IMR-90 (cell line): ENCODE data around the gene PSMD9. TPM values are rescaled to one million over a fixed set of nuclear protein-coding genes. Genes with fewer than 3 reads are reported as not detected.

ENCODE experiments used
- ATAC-seq: fragments of 200-7000 bp; cut with Tn5 transposase; 2 replicates; pipeline ENCODE4 v1.9.1; 2020; ENCODE audit warnings: low read depth, mild to moderate bottlenecking, moderate library complexity
- BruUV-seq: library from RNA; stranded (reverse); fragments of 400-500 nt; replicated peaks from 2 replicates; lab custom pipeline; 2021; lab: Mats Ljungman, UMichigan
- CTCF ChIA-PET: fragments of 300-600 bp; formaldehyde crosslinking; extraction: SDS; loops from one replicate; lab custom pipeline; 2021; ENCODE audit warnings: antibody characterized with exemption; lab: Yijun Ruan, JAX
- POLR2A ChIA-PET: fragments of 300-600 bp; sonication (Branson Sonifier 250); formaldehyde crosslinking; loops from one replicate; lab custom pipeline; 2022; ENCODE audit warnings: antibody characterized with exemption; ENCODE audit not compliant: unreplicated experiment; lab: Charles Lee
- DNase-seq: peaks from one replicate; pipeline ENCODE4 v3.0.0; 2013
- H2AFZ ChIP-seq: replicated peaks from 2 replicates; pipeline ENCODE3; 2013; ENCODE audit warnings: low read length, mild to moderate bottlenecking; ENCODE audit not compliant: poor library complexity
- H2AK5ac ChIP-seq: 2 replicates; pipeline ENCODE4 v1.6.1; 2013; ENCODE audit warnings: low read depth, low read length, inconsistent platforms
- H2AK9ac ChIP-seq: replicated peaks from 2 replicates; pipeline ENCODE3; 2013; ENCODE audit warnings: mild to moderate bottlenecking, low read depth, low read length, moderate library complexity; ENCODE audit not compliant: poor library complexity
- H2BK120ac ChIP-seq: 2 replicates; pipeline ENCODE4 v1.6.1; 2013; ENCODE audit warnings: low read depth, low read length, inconsistent platforms
- H2BK15ac ChIP-seq: 3 replicates; pipeline ENCODE4 v1.6.1; 2013; ENCODE audit warnings: low read depth, low read length, inconsistent platforms
- H2BK20ac ChIP-seq: 2 replicates; pipeline ENCODE4 v1.6.1; 2013; ENCODE audit warnings: low read depth, mild to moderate bottlenecking, inconsistent platforms, low read length, moderate library complexity
- H2BK5ac ChIP-seq: 2 replicates; pipeline ENCODE4 v1.6.1; 2013; ENCODE audit warnings: mild to moderate bottlenecking, low read depth, low read length, inconsistent platforms; ENCODE audit not compliant: poor library complexity, severe bottlenecking
- H3K14ac ChIP-seq: replicated peaks from 2 replicates; pipeline ENCODE4 v1.6.1; 2013; ENCODE audit warnings: low read depth, low read length, inconsistent platforms
- H3K18ac ChIP-seq: 2 replicates; pipeline ENCODE4 v1.6.1; 2013; ENCODE audit warnings: low read depth, low read length, control low read depth
- H3K23ac ChIP-seq: 2 replicates; pipeline ENCODE4 v1.6.1; 2013; ENCODE audit warnings: low read depth, low read length, inconsistent platforms
- H3K27ac ChIP-seq: 2 replicates; pipeline ENCODE4 v1.5.1; 2013; ENCODE audit warnings: mild to moderate bottlenecking, control low read depth, low read length; ENCODE audit not compliant: insufficient read depth
- H3K27me3 ChIP-seq: 2 replicates; pipeline ENCODE4 v1.6.1; 2013; ENCODE audit warnings: low read length; ENCODE audit not compliant: control insufficient read depth, insufficient read depth
- H3K36me3 ChIP-seq: 2 replicates; pipeline ENCODE4 v1.6.1; 2013; ENCODE audit warnings: low read length, mixed read lengths; ENCODE audit not compliant: control insufficient read depth, insufficient read depth
- H3K4ac ChIP-seq: 2 replicates; pipeline ENCODE4 v1.6.1; 2013; ENCODE audit warnings: low read depth, low read length, inconsistent platforms
- H3K4me1 ChIP-seq: 2 replicates; pipeline ENCODE4 v1.6.1; 2013; ENCODE audit warnings: low read length, mixed read lengths; ENCODE audit not compliant: control insufficient read depth, insufficient read depth
- H3K4me2 ChIP-seq: 2 replicates; pipeline ENCODE4 v1.6.1; 2013; ENCODE audit warnings: low read depth, mild to moderate bottlenecking, control low read depth, low read length, moderate library complexity
- H3K4me3 ChIP-seq: 2 replicates; pipeline ENCODE4 v1.5.1; 2013; ENCODE audit warnings: low read depth, mild to moderate bottlenecking, control low read depth, low read length, moderate library complexity; ENCODE audit not compliant: insufficient read depth
- H3K56ac ChIP-seq: 2 replicates; pipeline ENCODE4 v1.6.1; 2013; ENCODE audit warnings: low read length, inconsistent platforms; ENCODE audit not compliant: insufficient read depth; ENCODE audit errors: extremely low read depth
- H3K79me1 ChIP-seq, 2 experiments: 2 replicates each; pipeline ENCODE4 v1.6.1; 2013; ENCODE audit warnings: low read length in 2 of 2, inconsistent platforms in 1 of 2, low read depth in 1 of 2
- H3K9ac ChIP-seq: 2 replicates; pipeline ENCODE4 v1.6.1; 2013; ENCODE audit warnings: low read depth, low read length, control low read depth
- H3K9me1 ChIP-seq: 2 replicates; pipeline ENCODE4 v1.6.1; 2013; ENCODE audit warnings: low read length, inconsistent platforms; ENCODE audit not compliant: insufficient read depth
- H3K9me3 ChIP-seq: 2 replicates; pipeline ENCODE4 v1.6.1; 2013; ENCODE audit warnings: low read length; ENCODE audit not compliant: control insufficient read depth, insufficient read depth
- H4K20me1 ChIP-seq: 2 replicates; pipeline ENCODE4 v1.6.1; 2013; ENCODE audit warnings: low read length, inconsistent platforms; ENCODE audit not compliant: insufficient read depth
- H4K5ac ChIP-seq: 2 replicates; pipeline ENCODE4 v1.6.1; 2013; ENCODE audit warnings: mild to moderate bottlenecking, low read depth, low read length, control low read depth
- H4K8ac ChIP-seq, 2 experiments: 2 replicates each; pipeline ENCODE4 v1.6.1; 2013; ENCODE audit warnings: low read depth in 2 of 2, low read length in 2 of 2, control low read depth in 1 of 2, inconsistent platforms in 1 of 2
- H4K91ac ChIP-seq: 2 replicates; pipeline ENCODE4 v1.6.1; 2013; ENCODE audit warnings: low read depth, low read length, inconsistent platforms; ENCODE audit not compliant: insufficient read depth
- BHLHE40 ChIP-seq: fragments of 150-350 bp; IDR thresholded peaks from 2 replicates; pipeline ENCODE4 v1.6.1; 2016; ENCODE audit warnings: mild to moderate bottlenecking, low read depth, low read length
- CEBPB ChIP-seq: IDR thresholded peaks from 2 replicates; pipeline ENCODE4 v1.6.1; 2012; ENCODE audit warnings: low read depth, low read length, improper control_type of control experiment
- CHD1 ChIP-seq: IDR thresholded peaks from 2 replicates; pipeline ENCODE4 v1.6.1; 2012; ENCODE audit warnings: low read depth, low read length, improper control_type of control experiment
- FOS ChIP-seq: fragments of 150-350 bp; IDR thresholded peaks from 2 replicates; pipeline ENCODE4 v1.6.1; 2016; ENCODE audit warnings: low read depth, low read length
- MAFK ChIP-seq: IDR thresholded peaks from 2 replicates; pipeline ENCODE4 v1.6.1; 2012; ENCODE audit warnings: low read depth, low read length, improper control_type of control experiment
- MAZ ChIP-seq: IDR thresholded peaks from 2 replicates; pipeline ENCODE4 v1.6.1; 2012; ENCODE audit warnings: low read depth, mild to moderate bottlenecking, low read length, improper control_type of control experiment, moderate library complexity, borderline replicate concordance
- MXI1 ChIP-seq: IDR thresholded peaks from 2 replicates; pipeline ENCODE4 v1.6.1; 2012; ENCODE audit warnings: low read depth, mild to moderate bottlenecking, low read length, moderate library complexity, borderline replicate concordance
- POLR2A ChIP-seq: IDR thresholded peaks from 2 replicates; pipeline ENCODE4 v1.6.1; 2012; ENCODE audit warnings: mild to moderate bottlenecking, low read depth, low read length
- RAD21 ChIP-seq: IDR thresholded peaks from 2 replicates; pipeline ENCODE4 v1.6.1; 2012; ENCODE audit warnings: low read length, improper control_type of control experiment
- RFX5 ChIP-seq: IDR thresholded peaks from 2 replicates; pipeline ENCODE4 v1.8.0; 2012; ENCODE audit warnings: low read depth, mild to moderate bottlenecking, low read length, moderate library complexity
- SMC3 ChIP-seq: fragments of 150-350 bp; IDR thresholded peaks from 2 replicates; pipeline ENCODE4 v1.6.1; 2016; ENCODE audit warnings: low read depth, mild to moderate bottlenecking, antibody characterized with exemption, low read length, moderate library complexity
- WGBS, 2 experiments: methylation state at CpG; one replicate each; pipeline versions ENCODE4 v1.1.5 to v1.1.7; 2013; ENCODE audit warnings: missing lambda C conversion rate in 2 of 2; ENCODE audit not compliant: insufficient read length in 1 of 2; ENCODE audit errors: extremely low coverage in 2 of 2; 5-methylcytosine and 5-hydroxymethylcytosine counted together
- dilution Hi-C: fragments of 300-500 bp; cut with HindIII; formaldehyde crosslinking; loops from one replicate; pipeline ENCODE4 v1.14.3; 2018; ENCODE audit warnings: low sequenced_read_pairs; ENCODE audit not compliant: unreplicated experiment
- in situ Hi-C: fragments of 300-500 bp; cut with MboI; formaldehyde crosslinking; loops from 3 replicates; pipeline ENCODE4 v1.14.3; 2019; ENCODE audit warnings: low sequenced_read_pairs, inconsistent platforms, mixed read lengths
- intact Hi-C: fragments of 100-400 bp; cut with micrococcal nuclease; formaldehyde crosslinking; loops from 2 replicates; pipeline ENCODE4 v1.10.0; 2022
- polyA plus RNA-seq, 3 experiments: library from polyadenylated mRNA; depleted of rRNA; stranded (reverse); fragments of >200 nt; gene quantifications; 2 replicates each; pipeline ENCODE4 v1.2.3, GENCODE V29; 2012; ENCODE audit warnings: low replicate concordance in 1 of 3
- total RNA-seq: library from RNA; depleted of rRNA; stranded (reverse); fragments of >200 nt; gene quantifications from 2 replicates; pipeline ENCODE4 v1.2.3, GENCODE V29; 2012
- TF ChIP-seq, protein P1 (sequence below): fragments of 150-350 bp; IDR thresholded peaks from 2 replicates; pipeline ENCODE4 v1.6.1; 2017; ENCODE audit warnings: mild to moderate bottlenecking, antibody characterized with exemption, low read length, low read depth
- TF ChIP-seq, protein P2 (sequence below): fragments of 150-350 bp; IDR thresholded peaks from 2 replicates; pipeline ENCODE4 v1.6.1; 2016; ENCODE audit warnings: low read depth, mild to moderate bottlenecking, low read length, moderate library complexity, borderline replicate concordance
- TF ChIP-seq, protein P3 (sequence below): conservative IDR thresholded peaks from 2 replicates; pipeline ENCODE4 v1.5.1; 2012; ENCODE audit warnings: mild to moderate bottlenecking, low read depth, low read length, improper control_type of control experiment

PSMD9 gene
- total and polyA plus RNA-seq, 2 of the 4 experiments (the other 2 are of a cell fraction), result 135 to 142 TPM

- CTCF ChIA-PET, result no interaction called here
- H3K9ac ChIP-seq, result no peak overlapping the region
- in situ Hi-C loops, result no loop called here
These were observed 23.4 kb downstream of the PSMD9 start for GRCh38 chr12:121911824-121912585.

More at GRCh38 chr12:121911824-121912585, 23.4 kb downstream of the PSMD9 start:
- no peak overlapping the region for H3K56ac ChIP-seq
- dilution Hi-C loops, result no loop called here
- no peak overlapping the region for H3K4me3 ChIP-seq
- H2AK9ac ChIP-seq, result no peak overlapping the region
- no peak overlapping the region for H3K23ac ChIP-seq
- no TSS peak for BruUV-seq
- ATAC-seq, result no peak
- H3K9me3 ChIP-seq, result no peaks in the 10 kb centered on the region
- DNase-seq, result no peak
- no peak overlapping the region for H2AK5ac ChIP-seq
- no peaks in the 10 kb centered on the region for H3K27me3 ChIP-seq
- H2BK5ac ChIP-seq, result no peak overlapping the region
- no peak overlapping the region for H2BK20ac ChIP-seq
- no peak overlapping the region for H4K5ac ChIP-seq
- intact Hi-C loops, result loop anchor here (1.0 kb wide), 1 partner anchor 22 kb away; no protein-coding TSS in a partner anchor
- peaks cover 20 to 33% of the 10 kb centered on the region in 2 experiments for H3K79me1 ChIP-seq
- TF ChIP-seq POLR2A (no peak), MXI1 (no peak), CEBPB (no peak), RAD21 (no peak), SMC3 (no peak), RFX5 (no peak), CHD1 (no peak), MAZ (no peak), BHLHE40 (no peak), MAFK (no peak), FOS (no peak)
- TF ChIP-seq, protein P1, sequence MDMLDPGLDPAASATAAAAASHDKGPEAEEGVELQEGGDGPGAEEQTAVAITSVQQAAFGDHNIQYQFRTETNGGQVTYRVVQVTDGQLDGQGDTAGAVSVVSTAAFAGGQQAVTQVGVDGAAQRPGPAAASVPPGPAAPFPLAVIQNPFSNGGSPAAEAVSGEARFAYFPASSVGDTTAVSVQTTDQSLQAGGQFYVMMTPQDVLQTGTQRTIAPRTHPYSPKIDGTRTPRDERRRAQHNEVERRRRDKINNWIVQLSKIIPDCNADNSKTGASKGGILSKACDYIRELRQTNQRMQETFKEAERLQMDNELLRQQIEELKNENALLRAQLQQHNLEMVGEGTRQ, result no peak
- TF ChIP-seq, protein P2, sequence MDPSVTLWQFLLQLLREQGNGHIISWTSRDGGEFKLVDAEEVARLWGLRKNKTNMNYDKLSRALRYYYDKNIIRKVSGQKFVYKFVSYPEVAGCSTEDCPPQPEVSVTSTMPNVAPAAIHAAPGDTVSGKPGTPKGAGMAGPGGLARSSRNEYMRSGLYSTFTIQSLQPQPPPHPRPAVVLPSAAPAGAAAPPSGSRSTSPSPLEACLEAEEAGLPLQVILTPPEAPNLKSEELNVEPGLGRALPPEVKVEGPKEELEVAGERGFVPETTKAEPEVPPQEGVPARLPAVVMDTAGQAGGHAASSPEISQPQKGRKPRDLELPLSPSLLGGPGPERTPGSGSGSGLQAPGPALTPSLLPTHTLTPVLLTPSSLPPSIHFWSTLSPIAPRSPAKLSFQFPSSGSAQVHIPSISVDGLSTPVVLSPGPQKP, result no peak
- TF ChIP-seq, protein P3, sequence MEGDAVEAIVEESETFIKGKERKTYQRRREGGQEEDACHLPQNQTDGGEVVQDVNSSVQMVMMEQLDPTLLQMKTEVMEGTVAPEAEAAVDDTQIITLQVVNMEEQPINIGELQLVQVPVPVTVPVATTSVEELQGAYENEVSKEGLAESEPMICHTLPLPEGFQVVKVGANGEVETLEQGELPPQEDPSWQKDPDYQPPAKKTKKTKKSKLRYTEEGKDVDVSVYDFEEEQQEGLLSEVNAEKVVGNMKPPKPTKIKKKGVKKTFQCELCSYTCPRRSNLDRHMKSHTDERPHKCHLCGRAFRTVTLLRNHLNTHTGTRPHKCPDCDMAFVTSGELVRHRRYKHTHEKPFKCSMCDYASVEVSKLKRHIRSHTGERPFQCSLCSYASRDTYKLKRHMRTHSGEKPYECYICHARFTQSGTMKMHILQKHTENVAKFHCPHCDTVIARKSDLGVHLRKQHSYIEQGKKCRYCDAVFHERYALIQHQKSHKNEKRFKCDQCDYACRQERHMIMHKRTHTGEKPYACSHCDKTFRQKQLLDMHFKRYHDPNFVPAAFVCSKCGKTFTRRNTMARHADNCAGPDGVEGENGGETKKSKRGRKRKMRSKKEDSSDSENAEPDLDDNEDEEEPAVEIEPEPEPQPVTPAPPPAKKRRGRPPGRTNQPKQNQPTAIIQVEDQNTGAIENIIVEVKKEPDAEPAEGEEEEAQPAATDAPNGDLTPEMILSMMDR, result no peak
- no peak overlapping the region for H2AFZ ChIP-seq
- H2BK15ac ChIP-seq, result no peak overlapping the region
- no peak overlapping the region for H3K4me2 ChIP-seq
- H3K27ac ChIP-seq, result no peak overlapping the region
- H4K8ac ChIP-seq, result no peak overlapping the region
- H3K18ac ChIP-seq, result no peak overlapping the region
- 0 out of 2 replicates have a peak, but pooled peaks cover 4% of the 10 kb centered on the region for H3K9me1 ChIP-seq
- H3K4ac ChIP-seq, result no peak overlapping the region
- POLR2A ChIA-PET, result interaction anchor here (0.6 kb wide), 2 partner anchors 13 to 107 kb away, joined by 3 read pairs; no protein-coding TSS in a partner anchor
- no peaks in the 10 kb centered on the region; the same call in 1 of the 2 replicates for H4K20me1 ChIP-seq
- no peak overlapping the region for H3K14ac ChIP-seq
- peaks cover 41% of the 10 kb centered on the region for H3K36me3 ChIP-seq
- 0 out of 2 replicates have a peak, but pooled peaks cover 1% of the 10 kb centered on the region for H3K4me1 ChIP-seq
- H4K91ac ChIP-seq, result no peak overlapping the region
- no peak overlapping the region for H2BK120ac ChIP-seq
- WGBS, 2 experiments, result 89% methylated on average over 3 of the region's 14 CpGs; no CpG with 5 or more reads in 1 of the 2 experiments
